AG04450 (cell line): Measurements from ENCODE around the gene POC1A. TPM values are rescaled to one million over a fixed set of nuclear protein-coding genes. Genes with fewer than 3 reads are reported as not detected.
A peak's percentile ranks its signal among the peaks of the same experiment; 100 is the strongest.

Source experiments
- CTCF ChIA-PET: fragments of 300-600, 350-600 bp; formaldehyde crosslinking; extraction: SDS; loops from one replicate; lab custom pipeline; 2022; ENCODE audit warnings: antibody characterized with exemption, inconsistent platforms; lab: Charles Lee
- POLR2A ChIA-PET: fragments of 350-600 bp; formaldehyde crosslinking; extraction: SDS; loops from one replicate; lab custom pipeline; 2021; ENCODE audit warnings: antibody characterized with exemption, inconsistent platforms; lab: Yijun Ruan, JAX
- DNase-seq: peaks from one replicate; pipeline ENCODE4 v3.0.0-alpha.2; 2011; ENCODE audit warnings: low read depth, low spot score
- H3K27ac ChIP-seq: one replicate; pipeline ENCODE4 v1.5.1; 2012; ENCODE audit warnings: low read depth, low read length, control low read depth
- H3K27me3 ChIP-seq: one replicate; pipeline ENCODE4 v1.6.0; 2012; ENCODE audit warnings: low read length; ENCODE audit not compliant: control insufficient read depth, insufficient read depth
- H3K4me3 ChIP-seq: 2 replicates; pipeline ENCODE4 v1.5.1; 2011; ENCODE audit warnings: mild to moderate bottlenecking, low read depth, low read length, control low read depth
- H3K9me3 ChIP-seq: 2 replicates; pipeline ENCODE4 v1.5.1; 2012; ENCODE audit warnings: low read length; ENCODE audit not compliant: control insufficient read depth, insufficient read depth
- polyA plus RNA-seq: library from polyadenylated mRNA; depleted of rRNA; stranded (reverse); fragments of >200 nt; gene quantifications from 2 replicates; pipeline ENCODE4 v1.2.3, GENCODE V29; 2011
- TF ChIP-seq, protein P1 (sequence below): IDR thresholded peaks from 2 replicates; pipeline ENCODE4 v1.5.1; 2011; ENCODE audit warnings: low read depth, low read length, control low read depth, inconsistent platforms

The POC1A gene
- polyA plus RNA-seq, 1 experiment = 4.1 TPM

DNA sequence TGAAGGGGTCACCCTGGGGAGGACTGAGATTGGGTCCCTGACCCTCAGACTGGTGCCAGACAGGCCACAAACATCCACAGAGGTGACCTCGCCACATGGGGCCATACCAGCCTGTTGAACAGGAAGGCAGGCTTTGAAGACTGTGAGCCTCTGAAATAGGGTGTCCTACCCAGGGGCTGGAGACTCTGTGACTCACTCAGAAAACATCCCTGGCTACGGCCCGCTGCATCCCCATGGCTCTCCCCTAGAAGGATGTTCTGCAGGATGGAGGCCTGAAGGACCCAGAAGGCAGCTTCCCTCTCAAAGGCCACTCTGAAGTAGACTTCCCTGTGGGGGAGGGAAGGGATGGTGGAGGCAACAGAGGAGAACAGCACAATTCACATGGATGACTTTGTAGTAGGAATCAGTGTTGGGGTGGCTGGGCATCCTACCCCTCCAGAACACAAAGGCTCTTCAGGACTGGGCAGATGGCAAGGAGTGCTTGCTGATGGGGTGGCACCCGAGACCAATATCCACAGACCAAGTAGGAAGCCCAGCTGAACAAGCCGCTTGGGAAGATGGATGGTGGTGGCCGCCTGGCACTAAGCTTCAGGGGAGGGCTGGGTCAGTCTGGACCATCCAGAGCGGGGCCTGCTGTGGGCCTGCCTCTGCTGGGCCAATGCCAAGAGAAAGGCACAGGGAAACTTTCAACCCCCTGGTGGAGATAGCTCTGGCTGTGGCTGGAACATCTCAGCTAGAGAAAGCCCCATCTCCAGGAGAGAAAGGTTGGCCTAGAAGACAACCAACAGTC lies 60.3 kb downstream of the POC1A start:
- no peak overlapping the region for H3K4me3 ChIP-seq
- no peak for DNase-seq
- TF ChIP-seq, protein P1, sequence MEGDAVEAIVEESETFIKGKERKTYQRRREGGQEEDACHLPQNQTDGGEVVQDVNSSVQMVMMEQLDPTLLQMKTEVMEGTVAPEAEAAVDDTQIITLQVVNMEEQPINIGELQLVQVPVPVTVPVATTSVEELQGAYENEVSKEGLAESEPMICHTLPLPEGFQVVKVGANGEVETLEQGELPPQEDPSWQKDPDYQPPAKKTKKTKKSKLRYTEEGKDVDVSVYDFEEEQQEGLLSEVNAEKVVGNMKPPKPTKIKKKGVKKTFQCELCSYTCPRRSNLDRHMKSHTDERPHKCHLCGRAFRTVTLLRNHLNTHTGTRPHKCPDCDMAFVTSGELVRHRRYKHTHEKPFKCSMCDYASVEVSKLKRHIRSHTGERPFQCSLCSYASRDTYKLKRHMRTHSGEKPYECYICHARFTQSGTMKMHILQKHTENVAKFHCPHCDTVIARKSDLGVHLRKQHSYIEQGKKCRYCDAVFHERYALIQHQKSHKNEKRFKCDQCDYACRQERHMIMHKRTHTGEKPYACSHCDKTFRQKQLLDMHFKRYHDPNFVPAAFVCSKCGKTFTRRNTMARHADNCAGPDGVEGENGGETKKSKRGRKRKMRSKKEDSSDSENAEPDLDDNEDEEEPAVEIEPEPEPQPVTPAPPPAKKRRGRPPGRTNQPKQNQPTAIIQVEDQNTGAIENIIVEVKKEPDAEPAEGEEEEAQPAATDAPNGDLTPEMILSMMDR = no peak
- CTCF ChIA-PET = no interaction called here
- peak overlapping the region; percentile 21 for H3K27ac ChIP-seq
- H3K9me3 ChIP-seq = no peaks in the 10 kb centered on the region
- POLR2A ChIA-PET = interaction anchor here (0.6 to 1.4 kb wide), 3 partner anchors 38 to 98 kb away, joined by 3 read pairs; partner anchors contain the start of genes DUSP7 and RPL29
- H3K27me3 ChIP-seq = no peaks in the 10 kb centered on the region

DNA sequence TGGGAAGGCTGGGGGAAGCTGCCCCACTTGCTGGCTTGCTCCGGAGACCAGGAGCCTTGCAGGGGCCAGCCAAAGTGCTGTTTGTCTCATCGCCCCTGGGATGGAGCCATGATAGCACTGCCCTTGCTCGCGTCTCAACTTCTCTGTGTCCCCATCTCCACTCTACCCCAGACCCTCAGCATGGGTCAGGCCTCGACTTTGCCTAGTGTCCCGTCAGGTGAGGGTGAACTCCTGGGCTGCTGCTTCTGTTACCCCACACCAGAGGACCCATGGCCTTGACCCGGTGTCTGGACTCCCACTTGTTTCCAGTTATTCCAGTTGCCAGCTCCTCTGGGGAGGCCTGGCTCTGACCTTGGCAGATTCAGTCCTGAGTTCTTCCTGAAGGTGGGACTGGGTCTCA lies 61.3 kb downstream of the POC1A start:
- ChIA-PET CTCF (interaction anchor here (1.3 kb wide), 1 partner anchor 30 kb away, joined by 7 read pairs; no protein-coding TSS in a partner anchor), POLR2A (interaction anchor here (0.6 to 1.4 kb wide), 3 partner anchors 37 to 130 kb away, joined by 3 to 5 read pairs (median 3); partner anchors contain the start of genes DUSP7 and RPL29)
- Histone ChIP-seq H3K9me3 (no peaks in the 10 kb centered on the region), H3K27me3 (no peaks in the 10 kb centered on the region), H3K27ac (no peak overlapping the region), H3K4me3 (no peak overlapping the region)
- DNase-seq = no peak
- TF ChIP-seq, protein P1 = no peak

DNA sequence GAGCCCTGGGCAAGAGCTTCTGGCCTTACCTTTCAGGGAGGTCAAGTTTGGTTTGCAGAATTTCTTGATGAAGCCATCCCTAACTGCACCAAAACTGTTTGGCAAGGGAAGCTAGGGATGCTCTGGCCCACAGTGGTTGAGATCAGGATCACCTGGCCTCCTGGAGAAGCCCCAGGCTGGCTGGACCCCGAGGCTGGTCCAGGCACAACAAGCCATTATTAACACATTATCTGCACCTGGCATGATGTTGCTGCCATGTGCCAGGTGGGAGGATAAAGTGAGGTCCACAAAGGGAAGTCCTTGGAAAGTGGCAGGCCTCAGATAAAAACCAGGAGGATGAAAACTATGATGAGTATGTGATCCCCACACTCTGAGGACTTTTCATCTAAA lies 62.0 kb downstream of the POC1A start:
- no peak for DNase-seq
- Histone ChIP-seq H3K27ac (peak overlapping the region; percentile 31), H3K4me3 (no peak overlapping the region), H3K9me3 (no peaks in the 10 kb centered on the region), H3K27me3 (no peaks in the 10 kb centered on the region)
- POLR2A ChIA-PET = interaction anchor here (1.2 kb wide), 1 partner anchor 109 kb away, joined by 3 read pairs; the partner anchor contains the start of gene ACY1
- CTCF ChIA-PET = interaction anchor here (1.1 to 1.3 kb wide), 2 partner anchors 31 to 52 kb away, joined by 3 to 7 read pairs; no protein-coding TSS in a partner anchor
- TF ChIP-seq, protein P1 = no peak

DNA sequence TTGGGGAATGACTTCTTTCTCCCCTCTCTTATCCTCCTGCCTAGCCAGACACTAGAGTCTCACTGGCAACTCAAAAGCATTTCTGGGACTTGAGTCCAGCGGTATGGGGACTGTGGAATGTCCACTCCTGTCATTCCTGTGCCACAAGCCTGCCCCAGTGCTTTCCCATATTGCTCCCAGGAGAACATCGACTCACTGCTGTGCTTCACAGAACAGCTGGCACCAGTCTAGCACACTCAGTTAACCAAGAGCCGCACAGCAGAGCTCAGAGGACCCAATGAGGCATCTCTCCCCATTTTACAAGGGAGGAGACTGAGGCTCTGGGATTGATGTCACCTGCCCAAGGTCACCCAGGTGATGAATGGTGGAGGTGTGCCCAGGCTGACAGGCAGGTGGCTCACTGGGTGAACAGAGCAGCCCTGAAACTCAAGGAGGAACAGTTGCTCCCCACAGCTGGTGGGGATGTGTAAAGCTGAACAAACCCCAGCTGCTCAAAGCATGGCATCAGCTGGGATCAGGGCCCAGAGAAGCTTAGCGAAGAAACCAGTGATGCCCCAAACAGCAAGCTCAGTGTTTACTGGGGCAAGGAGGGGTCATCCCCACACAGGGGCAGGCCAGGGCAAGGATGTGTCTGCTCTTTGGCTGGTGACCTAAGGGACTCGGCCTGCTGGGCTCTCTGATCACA lies 62.5 kb downstream of the POC1A start:
- TF ChIP-seq, protein P1 = no peak
- ChIA-PET POLR2A (interaction anchor here (1.2 to 1.7 kb wide), 2 partner anchors 35 to 109 kb away, joined by 3 to 7 read pairs; partner anchors contain the start of genes ACY1 and DUSP7), CTCF (interaction anchor here (0.6 to 1.1 kb wide), 2 partner anchors 35 to 53 kb away, joined by 3 read pairs; no protein-coding TSS in a partner anchor)
- peak overlapping the region; percentile 52 for H3K27ac ChIP-seq
- DNase-seq = no peak
- H3K9me3 ChIP-seq = no peaks in the 10 kb centered on the region
- no peaks in the 10 kb centered on the region for H3K27me3 ChIP-seq
- no peak overlapping the region for H3K4me3 ChIP-seq
